Choroid plexus epithelial cell (primary cell): Measurements from ENCODE around the gene RPS8.

Experiments used
- DNase-seq: peaks from one replicate; pipeline ENCODE4 v3.0.0-alpha.2; 2010; ENCODE audit warnings: low read depth
- H3K4me3 ChIP-seq: 2 replicates; pipeline ENCODE4 v1.5.1; 2011; ENCODE audit warnings: low read depth, mild to moderate bottlenecking, control low read depth, low read length, moderate library complexity
- TF ChIP-seq, protein P1 (sequence below): conservative IDR thresholded peaks from 2 replicates; pipeline ENCODE4 v1.5.1; 2011; ENCODE audit warnings: low read depth, mild to moderate bottlenecking, control low read depth, inconsistent platforms, low read length, moderate library complexity

The RPS8 gene

DNA sequence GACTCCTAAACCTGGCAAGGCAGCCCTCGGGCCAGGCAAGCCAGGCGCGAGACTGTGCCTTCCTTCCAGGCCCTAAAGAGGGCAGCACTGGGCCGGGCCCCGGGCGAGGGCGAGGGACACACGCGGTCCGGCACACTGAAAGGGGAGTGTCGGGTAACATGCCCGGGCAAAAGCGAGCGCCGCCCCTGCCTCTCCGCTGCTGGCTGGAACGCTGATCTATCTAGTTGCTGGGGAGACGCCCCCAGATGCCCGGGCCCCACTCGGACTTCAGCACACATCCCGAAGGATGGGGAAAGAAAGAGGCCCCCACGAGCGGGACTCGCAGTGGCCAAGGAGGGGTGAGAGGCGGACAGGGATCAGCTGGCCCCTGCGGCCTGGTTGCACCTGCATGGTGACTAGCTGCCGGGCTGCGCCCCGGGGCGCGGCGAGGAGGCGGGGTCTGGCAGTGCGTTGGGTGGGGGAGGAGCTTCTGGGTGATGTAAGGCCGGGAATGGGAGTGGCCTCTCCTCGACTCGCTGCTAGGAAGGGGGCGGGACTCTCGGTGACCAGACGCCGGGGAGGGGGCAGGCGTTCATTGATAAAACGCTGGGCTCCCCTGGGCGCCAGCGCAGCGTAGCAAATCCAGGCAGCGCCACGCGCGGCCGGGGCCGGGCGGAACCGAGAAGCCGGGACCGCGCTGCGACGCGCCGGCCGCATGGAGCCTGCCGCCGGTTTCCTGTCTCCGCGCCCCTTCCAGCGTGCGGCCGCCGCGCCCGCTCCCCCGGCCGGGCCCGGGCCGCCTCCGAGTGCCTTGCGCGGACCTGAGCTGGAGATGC, 24.6 kb downstream of the RPS8 start, which contains the start of gene PLK3:
Gene PLK3 (plus strand): TSS at position 608 of the 815 bp plus-strand sequence. CDS start 87 bp downstream, at position 695.
- TF ChIP-seq, protein P1, sequence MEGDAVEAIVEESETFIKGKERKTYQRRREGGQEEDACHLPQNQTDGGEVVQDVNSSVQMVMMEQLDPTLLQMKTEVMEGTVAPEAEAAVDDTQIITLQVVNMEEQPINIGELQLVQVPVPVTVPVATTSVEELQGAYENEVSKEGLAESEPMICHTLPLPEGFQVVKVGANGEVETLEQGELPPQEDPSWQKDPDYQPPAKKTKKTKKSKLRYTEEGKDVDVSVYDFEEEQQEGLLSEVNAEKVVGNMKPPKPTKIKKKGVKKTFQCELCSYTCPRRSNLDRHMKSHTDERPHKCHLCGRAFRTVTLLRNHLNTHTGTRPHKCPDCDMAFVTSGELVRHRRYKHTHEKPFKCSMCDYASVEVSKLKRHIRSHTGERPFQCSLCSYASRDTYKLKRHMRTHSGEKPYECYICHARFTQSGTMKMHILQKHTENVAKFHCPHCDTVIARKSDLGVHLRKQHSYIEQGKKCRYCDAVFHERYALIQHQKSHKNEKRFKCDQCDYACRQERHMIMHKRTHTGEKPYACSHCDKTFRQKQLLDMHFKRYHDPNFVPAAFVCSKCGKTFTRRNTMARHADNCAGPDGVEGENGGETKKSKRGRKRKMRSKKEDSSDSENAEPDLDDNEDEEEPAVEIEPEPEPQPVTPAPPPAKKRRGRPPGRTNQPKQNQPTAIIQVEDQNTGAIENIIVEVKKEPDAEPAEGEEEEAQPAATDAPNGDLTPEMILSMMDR = peak; percentile 91
- DNase-seq = peak; percentile 99
- peak within 1 kb of the TSS; percentile 90 for H3K4me3 ChIP-seq

DNA sequence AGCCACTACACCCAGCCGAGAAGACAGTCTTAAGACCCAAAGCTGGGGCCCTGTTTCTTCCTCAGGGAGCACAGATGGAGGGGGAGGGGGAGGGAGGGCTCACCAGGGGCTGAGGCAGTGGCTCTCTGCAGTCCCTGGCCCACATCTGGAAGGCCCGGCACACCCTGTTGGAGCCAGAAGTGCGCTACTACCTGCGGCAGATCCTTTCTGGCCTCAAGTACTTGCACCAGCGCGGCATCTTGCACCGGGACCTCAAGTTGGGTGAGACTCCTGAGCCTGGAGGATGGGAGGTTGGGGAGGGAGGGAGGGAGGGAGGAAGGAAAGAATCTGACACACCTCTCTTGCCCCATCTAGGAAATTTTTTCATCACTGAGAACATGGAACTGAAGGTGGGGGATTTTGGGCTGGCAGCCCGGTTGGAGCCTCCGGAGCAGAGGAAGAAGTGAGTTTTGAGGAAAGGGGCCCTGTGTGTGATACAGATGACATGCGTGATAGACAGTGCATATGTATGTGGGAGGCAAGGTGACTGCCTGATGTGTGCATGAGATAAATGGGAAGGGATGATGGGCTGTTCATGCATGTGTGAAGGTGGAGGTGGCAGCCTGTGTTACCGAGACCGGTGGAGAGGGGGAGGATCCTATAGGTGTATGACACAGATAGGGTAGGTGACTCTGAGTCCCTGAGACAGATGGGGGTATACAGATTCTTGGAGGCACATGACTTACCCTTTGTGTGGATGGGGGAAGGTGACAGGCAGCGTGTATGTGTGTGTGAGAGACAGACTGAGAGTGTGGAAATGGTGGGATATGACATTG, 26.4 kb downstream of the RPS8 start:
- TF ChIP-seq, protein P1 = no peak
- peak overlapping the region; percentile 90 for H3K4me3 ChIP-seq
- no peak for DNase-seq

DNA sequence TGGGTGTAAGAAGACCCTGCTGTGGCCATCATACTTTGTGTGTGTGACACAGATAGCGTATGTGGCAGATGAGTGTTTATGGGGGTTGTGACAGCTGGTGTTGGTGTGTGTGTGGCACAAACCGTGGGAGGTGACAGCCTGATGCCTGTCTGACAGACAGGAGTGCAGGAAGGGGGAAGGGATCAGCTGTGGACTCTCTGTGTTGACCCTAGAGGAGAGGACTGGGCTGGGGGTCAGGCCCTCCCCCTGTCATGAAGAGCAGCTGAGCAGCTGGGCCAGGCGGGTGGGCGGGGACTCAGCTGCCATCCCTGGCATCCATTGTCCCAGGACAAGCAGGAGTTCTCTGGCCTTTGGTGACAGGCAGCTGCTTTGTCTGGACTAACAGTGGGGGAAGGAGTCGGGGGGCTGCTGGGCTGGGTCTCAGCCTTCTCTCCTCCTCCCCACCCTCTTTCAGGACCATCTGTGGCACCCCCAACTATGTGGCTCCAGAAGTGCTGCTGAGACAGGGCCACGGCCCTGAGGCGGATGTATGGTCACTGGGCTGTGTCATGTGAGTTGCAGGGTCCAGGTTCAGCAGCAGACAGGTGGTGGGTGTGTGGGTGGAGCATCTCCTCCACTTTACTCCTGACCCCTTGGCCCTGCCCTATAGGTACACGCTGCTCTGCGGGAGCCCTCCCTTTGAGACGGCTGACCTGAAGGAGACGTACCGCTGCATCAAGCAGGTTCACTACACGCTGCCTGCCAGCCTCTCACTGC, 27.1 kb downstream of the RPS8 start:
- H3K4me3 ChIP-seq = peak overlapping the region; percentile 90
- TF ChIP-seq, protein P1 = no peak
- DNase-seq = no peak

DNA sequence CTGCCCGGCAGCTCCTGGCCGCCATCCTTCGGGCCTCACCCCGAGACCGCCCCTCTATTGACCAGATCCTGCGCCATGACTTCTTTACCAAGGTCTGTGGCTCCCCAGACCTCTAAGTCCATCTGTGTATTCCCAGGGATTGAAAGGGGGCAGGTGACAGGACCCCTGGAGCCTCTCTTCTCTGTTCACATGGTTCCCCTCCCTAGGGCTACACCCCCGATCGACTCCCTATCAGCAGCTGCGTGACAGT, 27.6 kb downstream of the RPS8 start:
- peak overlapping the region; percentile 90 for H3K4me3 ChIP-seq
- DNase-seq = no peak
- TF ChIP-seq, protein P1 = no peak

DNA sequence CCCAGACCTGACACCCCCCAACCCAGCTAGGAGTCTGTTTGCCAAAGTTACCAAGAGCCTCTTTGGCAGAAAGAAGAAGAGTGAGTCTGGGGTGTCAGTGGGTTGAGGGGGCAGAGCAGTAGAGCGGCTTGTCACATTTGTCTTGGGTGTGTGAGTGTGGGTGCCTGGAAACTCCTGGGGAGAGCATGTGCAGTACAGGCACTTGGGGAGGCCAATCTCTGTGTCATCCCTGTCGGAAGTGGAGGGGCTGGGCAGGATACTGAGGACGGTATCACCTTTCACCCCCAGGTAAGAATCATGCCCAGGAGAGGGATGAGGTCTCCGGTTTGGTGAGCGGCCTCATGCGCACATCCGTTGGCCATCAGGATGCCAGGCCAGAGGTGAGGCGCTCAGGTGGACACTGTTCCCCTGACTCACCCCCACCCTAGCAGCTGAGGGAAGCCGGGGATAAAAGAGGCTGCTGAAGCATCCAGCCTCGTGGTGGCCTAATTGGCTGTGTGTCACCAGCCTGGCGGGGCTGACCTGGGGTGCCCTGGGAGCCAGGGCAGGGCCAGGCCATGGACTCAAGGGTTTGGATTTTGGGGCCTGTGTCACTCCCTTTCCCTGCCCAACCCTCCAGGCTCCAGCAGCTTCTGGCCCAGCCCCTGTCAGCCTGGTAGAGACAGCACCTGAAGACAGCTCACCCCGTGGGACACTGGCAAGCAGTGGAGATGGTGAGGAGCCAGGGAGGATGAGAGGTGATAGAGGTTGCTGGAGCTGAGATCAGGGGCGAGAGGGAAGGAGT, 28.2 kb downstream of the RPS8 start:
- peak overlapping the region; percentile 90 for H3K4me3 ChIP-seq
- no peak for DNase-seq
- TF ChIP-seq, protein P1 = no peak

DNA sequence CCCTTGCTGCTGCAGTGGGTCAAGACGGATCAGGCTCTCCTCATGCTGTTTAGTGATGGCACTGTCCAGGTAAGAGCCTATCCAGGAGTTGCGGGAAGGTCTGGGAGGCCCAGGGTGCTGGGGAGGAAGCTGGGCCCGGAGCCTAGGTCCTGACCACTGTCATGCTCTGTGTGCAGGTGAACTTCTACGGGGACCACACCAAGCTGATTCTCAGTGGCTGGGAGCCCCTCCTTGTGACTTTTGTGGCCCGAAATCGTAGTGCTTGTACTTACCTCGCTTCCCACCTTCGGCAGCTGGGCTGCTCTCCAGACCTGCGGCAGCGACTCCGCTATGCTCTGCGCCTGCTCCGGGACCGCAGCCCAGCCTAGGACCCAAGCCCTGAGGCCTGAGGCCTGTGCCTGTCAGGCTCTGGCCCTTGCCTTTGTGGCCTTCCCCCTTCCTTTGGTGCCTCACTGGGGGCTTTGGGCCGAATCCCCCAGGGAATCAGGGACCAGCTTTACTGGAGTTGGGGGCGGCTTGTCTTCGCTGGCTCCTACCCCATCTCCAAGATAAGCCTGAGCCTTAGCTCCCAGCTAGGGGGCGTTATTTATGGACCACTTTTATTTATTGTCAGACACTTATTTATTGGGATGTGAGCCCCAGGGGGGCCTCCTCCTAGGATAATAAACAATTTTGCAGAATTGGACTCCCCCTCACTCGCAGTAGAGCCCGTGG, 30.1 kb downstream of the RPS8 start:
- H3K4me3 ChIP-seq = no peak overlapping the region
- DNase-seq = no peak
- TF ChIP-seq, protein P1 = peak; percentile 35
